Neutrophil (primary cell): Measurements from ENCODE around the gene RIPK3.

Experiments used
- H3K27ac ChIP-seq: fragments of 200-600 bp; sonication (generic); 2 replicates; pipeline ENCODE4 v1.5.1; 2016; ENCODE audit warnings: mild to moderate bottlenecking, moderate library complexity
- H3K27me3 ChIP-seq: fragments of 200-600 bp; sonication (generic); 2 replicates; pipeline ENCODE4 v1.6.0; 2016; ENCODE audit warnings: mild to moderate bottlenecking
- H3K36me3 ChIP-seq: fragments of 200-600 bp; sonication (generic); 2 replicates; pipeline ENCODE4 v1.5.1; 2017
- H3K4me1 ChIP-seq, 2 experiments: fragments of 200-600 bp in 1 of 2; sonication (generic) in 1 of 2; 1 replicate in 1 of 2; 2 replicates in 1 of 2; pipeline versions ENCODE4 v1.5.1 to v1.6.1; 2013 to 2016; ENCODE audit warnings: low read depth in 1 of 2, low read length in 1 of 2, mild to moderate bottlenecking in 1 of 2, moderate library complexity in 1 of 2; ENCODE audit not compliant: control insufficient read depth in 1 of 2, insufficient read depth in 1 of 2
- H3K4me3 ChIP-seq, 2 experiments: fragments of 200-600 bp in 1 of 2; sonication (generic) in 1 of 2; 1 replicate in 1 of 2; 2 replicates in 1 of 2; pipeline ENCODE4 v1.5.1; 2013 to 2016; ENCODE audit warnings: low read depth in 1 of 2, low read length in 1 of 2, mild to moderate bottlenecking in 1 of 2, moderate library complexity in 1 of 2
- H3K9me3 ChIP-seq: fragments of 200-600 bp; sonication (generic); 2 replicates; pipeline ENCODE4 v1.5.1; 2016
- CTCF ChIP-seq: fragments of 200-600 bp; sonication (generic); IDR thresholded peaks from 2 replicates; pipeline ENCODE4 v1.5.1; 2016; ENCODE audit warnings: antibody characterized with exemption

RIPK3 gene

GRCh38 chr14:24289649-24290280 lies 50.0 kb downstream of the RIPK3 start:
- Histone ChIP-seq H3K4me1 (no peaks in the 10 kb centered on the region), H3K4me3 (no peak overlapping the region), H3K27ac (no peak overlapping the region), H3K9me3 (no peaks in the 10 kb centered on the region), H3K36me3 (peaks cover 48% of the 10 kb centered on the region), H3K27me3 (no peaks in the 10 kb centered on the region)
- TF ChIP-seq CTCF: no peak

- Histone ChIP-seq H3K27ac (no peak overlapping the region), H3K9me3 (no peaks in the 10 kb centered on the region), H3K36me3 (peaks cover 29% of the 10 kb centered on the region), H3K27me3 (no peaks in the 10 kb centered on the region), H3K4me1 (peaks cover 6 to 10% of the 10 kb centered on the region in 2 experiments), H3K4me3 (no peak overlapping the region)
- no peak for TF ChIP-seq CTCF
These were observed 52.8 kb downstream of the RIPK3 start for GRCh38 chr14:24286996-24287395.
